ENCODE data around the gene TLN1.

DNA sequence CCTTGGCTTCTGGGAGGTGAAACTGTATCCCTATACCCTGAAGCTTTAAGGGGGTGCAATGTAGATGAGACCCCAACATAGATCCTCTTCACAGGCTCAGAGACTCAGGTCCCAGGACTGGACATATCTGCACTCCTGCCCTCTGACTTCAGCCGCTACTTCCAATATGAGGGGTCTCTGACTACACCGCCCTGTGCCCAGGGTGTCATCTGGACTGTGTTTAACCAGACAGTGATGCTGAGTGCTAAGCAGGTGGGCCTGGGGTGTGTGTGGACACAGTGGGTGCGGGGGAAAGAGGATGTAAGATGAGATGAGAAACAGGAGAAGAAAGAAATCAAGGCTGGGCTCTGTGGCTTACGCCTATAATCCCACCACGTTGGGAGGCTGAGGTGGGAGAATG lies 52.9 kb downstream of the TLN1 start:
- TF ChIP-seq YY1 (tag by site-specific recombination; IDR thresholded peaks at IDR 0.05) (no peak), GLIS1 (tag by site-specific recombination; IDR thresholded peaks at IDR 0.05) (no peak), ZNF274 (IDR thresholded peaks at IDR 0.05; ENCODE audit: low read length) (no peak), ZNF274 (tag by site-specific recombination; IDR thresholded peaks at IDR 0.05; ENCODE audit: borderline replicate concordance) (no peak), ZNF48 (tag by site-specific recombination; IDR thresholded peaks at IDR 0.05) (no peak), SP2 (tag by site-specific recombination; IDR thresholded peaks at IDR 0.05) (no peak), TCF7L2 (IDR thresholded peaks at IDR 0.05; ENCODE audit: borderline replicate concordance, low read depth, low read length) (no peak), ZBTB1 (tag by site-specific recombination; IDR thresholded peaks at IDR 0.05) (no peak), ZEB2 (tag by site-specific recombination; IDR thresholded peaks at IDR 0.05) (no peak)
- TF ChIP-seq, protein P1, sequence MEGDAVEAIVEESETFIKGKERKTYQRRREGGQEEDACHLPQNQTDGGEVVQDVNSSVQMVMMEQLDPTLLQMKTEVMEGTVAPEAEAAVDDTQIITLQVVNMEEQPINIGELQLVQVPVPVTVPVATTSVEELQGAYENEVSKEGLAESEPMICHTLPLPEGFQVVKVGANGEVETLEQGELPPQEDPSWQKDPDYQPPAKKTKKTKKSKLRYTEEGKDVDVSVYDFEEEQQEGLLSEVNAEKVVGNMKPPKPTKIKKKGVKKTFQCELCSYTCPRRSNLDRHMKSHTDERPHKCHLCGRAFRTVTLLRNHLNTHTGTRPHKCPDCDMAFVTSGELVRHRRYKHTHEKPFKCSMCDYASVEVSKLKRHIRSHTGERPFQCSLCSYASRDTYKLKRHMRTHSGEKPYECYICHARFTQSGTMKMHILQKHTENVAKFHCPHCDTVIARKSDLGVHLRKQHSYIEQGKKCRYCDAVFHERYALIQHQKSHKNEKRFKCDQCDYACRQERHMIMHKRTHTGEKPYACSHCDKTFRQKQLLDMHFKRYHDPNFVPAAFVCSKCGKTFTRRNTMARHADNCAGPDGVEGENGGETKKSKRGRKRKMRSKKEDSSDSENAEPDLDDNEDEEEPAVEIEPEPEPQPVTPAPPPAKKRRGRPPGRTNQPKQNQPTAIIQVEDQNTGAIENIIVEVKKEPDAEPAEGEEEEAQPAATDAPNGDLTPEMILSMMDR (tag by site-specific recombination; IDR thresholded peaks at IDR 0.05), result no peak
